Mammary epithelial cell (primary cell): ENCODE measurements around the gene PARP12.

Experiments used
- EZH2 ChIP-seq: IDR thresholded peaks from 2 replicates; pipeline ENCODE4 v1.6.1; 2012; ENCODE audit warnings: low read length, inconsistent platforms, borderline replicate concordance
- TF ChIP-seq, protein P1 (sequence below), 2 donors: IDR thresholded peaks in 1 of 2; conservative IDR thresholded peaks in 1 of 2; 2 replicates each; pipeline ENCODE4 v1.5.1; 2011 to 2012; ENCODE audit warnings: inconsistent platforms in 2 of 2, low read length in 2 of 2, mild to moderate bottlenecking in 2 of 2, control low read depth in 1 of 2, low read depth in 1 of 2; ENCODE audit not compliant: insufficient read depth in 1 of 2; ENCODE audit errors: extremely low read depth in 1 of 2

DNA sequence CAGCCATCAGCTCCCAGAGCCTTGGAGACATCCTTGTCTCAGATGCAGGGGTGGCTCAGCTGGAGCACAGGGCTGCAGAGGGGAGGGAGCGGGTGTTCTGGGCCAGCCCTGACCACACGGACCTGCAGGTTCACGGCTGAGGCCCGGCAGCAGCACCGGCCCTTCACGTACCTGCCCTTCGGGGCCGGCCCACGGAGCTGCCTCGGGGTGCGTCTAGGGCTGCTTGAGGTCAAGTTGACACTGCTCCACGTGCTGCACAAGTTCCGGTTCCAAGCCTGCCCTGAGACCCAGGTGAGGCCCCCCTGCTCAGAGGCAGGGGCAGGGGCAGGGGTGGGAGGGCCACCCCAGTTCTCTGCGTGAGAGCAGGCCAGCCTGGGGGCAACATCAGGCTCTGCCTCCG lies 45.2 kb downstream of the PARP12 start:
- TF ChIP-seq, protein P1, sequence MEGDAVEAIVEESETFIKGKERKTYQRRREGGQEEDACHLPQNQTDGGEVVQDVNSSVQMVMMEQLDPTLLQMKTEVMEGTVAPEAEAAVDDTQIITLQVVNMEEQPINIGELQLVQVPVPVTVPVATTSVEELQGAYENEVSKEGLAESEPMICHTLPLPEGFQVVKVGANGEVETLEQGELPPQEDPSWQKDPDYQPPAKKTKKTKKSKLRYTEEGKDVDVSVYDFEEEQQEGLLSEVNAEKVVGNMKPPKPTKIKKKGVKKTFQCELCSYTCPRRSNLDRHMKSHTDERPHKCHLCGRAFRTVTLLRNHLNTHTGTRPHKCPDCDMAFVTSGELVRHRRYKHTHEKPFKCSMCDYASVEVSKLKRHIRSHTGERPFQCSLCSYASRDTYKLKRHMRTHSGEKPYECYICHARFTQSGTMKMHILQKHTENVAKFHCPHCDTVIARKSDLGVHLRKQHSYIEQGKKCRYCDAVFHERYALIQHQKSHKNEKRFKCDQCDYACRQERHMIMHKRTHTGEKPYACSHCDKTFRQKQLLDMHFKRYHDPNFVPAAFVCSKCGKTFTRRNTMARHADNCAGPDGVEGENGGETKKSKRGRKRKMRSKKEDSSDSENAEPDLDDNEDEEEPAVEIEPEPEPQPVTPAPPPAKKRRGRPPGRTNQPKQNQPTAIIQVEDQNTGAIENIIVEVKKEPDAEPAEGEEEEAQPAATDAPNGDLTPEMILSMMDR (conservative IDR thresholded peaks at IDR 0.05 in 1 of 2, IDR thresholded peaks at IDR 0.05 in 1 of 2; ENCODE audit: extremely low read depth in 1 of 2, insufficient read depth in 1 of 2, low read depth in 1 of 2, low read length in 2 of 2) = no peak
- no peak for TF ChIP-seq EZH2
